Fibroblast of lung (primary cell): ENCODE results near the gene LGALS8. TPM values are rescaled to one million over a fixed set of nuclear protein-coding genes. Genes with fewer than 3 reads are reported as not detected.

ENCODE experiments used
- DNase-seq, 2 donors: peaks; one replicate each; pipeline versions ENCODE4 v3.0.0 to v3.0.0-alpha.2; 2010; ENCODE audit warnings: low read depth in 2 of 2
- H2AFZ ChIP-seq: 2 replicates; pipeline ENCODE4 v1.5.1; 2012; ENCODE audit warnings: low read length, control low read depth, inconsistent platforms
- H3K27ac ChIP-seq: 2 replicates; pipeline ENCODE4 v1.5.1; 2011; ENCODE audit warnings: low read length, control low read depth; ENCODE audit not compliant: insufficient read depth
- H3K27me3 ChIP-seq: 2 replicates; pipeline ENCODE4 v1.5.1; 2011; ENCODE audit warnings: mild to moderate bottlenecking, low read length; ENCODE audit not compliant: control insufficient read depth, insufficient read depth
- H3K36me3 ChIP-seq: 2 replicates; pipeline ENCODE4 v1.5.1; 2011; ENCODE audit warnings: low read length; ENCODE audit not compliant: control insufficient read depth, insufficient read depth
- H3K4me1 ChIP-seq: 2 replicates; pipeline ENCODE4 v1.5.1; 2011; ENCODE audit warnings: low read length; ENCODE audit not compliant: control insufficient read depth, insufficient read depth; ENCODE audit errors: extremely low read depth
- H3K4me2 ChIP-seq: 2 replicates; pipeline ENCODE4 v1.5.1; 2011; ENCODE audit warnings: low read length, control low read depth; ENCODE audit not compliant: insufficient read depth; ENCODE audit errors: extremely low read depth
- H3K4me3 ChIP-seq, 4 experiments: fragments of 200-600 bp in 1 of 4; sonication (generic) in 1 of 4; replicated peaks in 1 of 4; 2 replicates each; pipeline ENCODE4 v1.5.1; 2011 to 2016; ENCODE audit warnings: low read length in 4 of 4, low read depth in 3 of 4, mild to moderate bottlenecking in 3 of 4, control low read depth in 2 of 4, inconsistent platforms in 1 of 4, mixed read lengths in 1 of 4; ENCODE audit not compliant: insufficient read depth in 1 of 4; ENCODE audit errors: control extremely low read depth in 1 of 4
- H3K79me2 ChIP-seq: 2 replicates; pipeline ENCODE4 v1.5.1; 2012; ENCODE audit warnings: mild to moderate bottlenecking, low read length, inconsistent platforms; ENCODE audit not compliant: control insufficient read depth, insufficient read depth
- H3K9ac ChIP-seq: 2 replicates; pipeline ENCODE4 v1.5.1; 2011; ENCODE audit warnings: mild to moderate bottlenecking, low read length, control low read depth; ENCODE audit not compliant: insufficient read depth
- H3K9me3 ChIP-seq: 2 replicates; pipeline ENCODE4 v1.5.1; 2012; ENCODE audit warnings: low read depth, low read length; ENCODE audit not compliant: control insufficient read depth, insufficient read depth
- H4K20me1 ChIP-seq: 2 replicates; pipeline ENCODE4 v1.5.1; 2011; ENCODE audit warnings: low read length; ENCODE audit not compliant: control insufficient read depth, insufficient read depth; ENCODE audit errors: extremely low read depth
- EZH2 ChIP-seq: IDR thresholded peaks from 2 replicates; pipeline ENCODE4 v1.5.1; 2012; ENCODE audit warnings: low read length, control low read depth, mild to moderate bottlenecking; ENCODE audit errors: missing control alignments
- polyA minus RNA-seq: library from RNA; depleted of rRNA, polyadenylated mRNA; stranded (reverse); fragments of >200 nt; gene quantifications from 2 replicates; pipeline ENCODE4 v1.2.3, GENCODE V29; 2011; ENCODE audit warnings: low replicate concordance
- polyA plus RNA-seq, 2 donors: library from polyadenylated mRNA; depleted of rRNA in 1 of 2; stranded (reverse) in 1 of 2; unstranded in 1 of 2; fragments of >200 nt; gene quantifications; 2 replicates each; pipeline ENCODE4 v1.2.1, GENCODE V29; 2011 to 2012; ENCODE audit warnings: missing spikeins in 1 of 2
- total RNA-seq: library from RNA; depleted of rRNA; stranded (reverse); fragments of >200 nt; gene quantifications from 2 replicates; pipeline ENCODE4 v1.2.1, GENCODE V29; 2014
- TF ChIP-seq, protein P1 (sequence below), 2 donors: IDR thresholded peaks in 1 of 2; conservative IDR thresholded peaks in 1 of 2; 1 replicate in 1 of 2; 2 replicates in 1 of 2; pipeline ENCODE4 v1.5.1; 2011 to 2012; ENCODE audit warnings: low read length in 2 of 2, control low read depth in 1 of 2, inconsistent platforms in 1 of 2, low read depth in 1 of 2, mild to moderate bottlenecking in 1 of 2

Gene LGALS8
- total RNA-seq: 50.3 and 64.2 TPM in 2 replicates
- polyA plus RNA-seq: 46.0 and 53.1 TPM in 2 replicates
- polyA plus RNA-seq (2012): 32.1 and 39.0 TPM in 2 replicates
- polyA minus RNA-seq: 19.7 and 26.5 TPM in 2 replicates

DNA sequence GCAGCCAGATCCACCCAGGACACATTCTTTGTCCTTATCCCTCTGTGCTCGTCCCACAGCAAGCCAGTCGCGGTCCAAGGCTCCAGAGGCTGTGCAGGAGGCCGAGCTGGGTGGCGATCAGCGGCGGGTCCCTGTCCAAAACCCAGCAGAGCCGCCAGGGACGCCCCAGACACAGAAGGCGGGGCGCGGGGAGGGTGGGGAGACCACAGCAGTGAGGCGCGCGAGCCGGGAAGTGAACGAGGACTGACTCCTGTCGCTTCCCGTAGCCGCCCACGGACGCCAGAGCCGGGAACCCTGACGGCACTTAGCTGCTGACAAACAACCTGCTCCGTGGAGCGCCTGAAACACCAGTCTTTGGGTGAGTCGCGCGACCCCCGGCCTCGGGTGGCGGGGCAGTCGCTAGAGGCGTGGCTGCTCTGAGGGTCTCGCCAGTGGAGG, at the start of gene LGALS8:
LGALS8 (plus strand) TSS at position 279 of the 438 bp plus-strand sequence. CDS start 2,089 bp downstream, outside the sequence.
- peak; percentile 84 for DNase-seq
- H3K4me2 ChIP-seq: peak within 1 kb of the TSS; percentile 92

DNA sequence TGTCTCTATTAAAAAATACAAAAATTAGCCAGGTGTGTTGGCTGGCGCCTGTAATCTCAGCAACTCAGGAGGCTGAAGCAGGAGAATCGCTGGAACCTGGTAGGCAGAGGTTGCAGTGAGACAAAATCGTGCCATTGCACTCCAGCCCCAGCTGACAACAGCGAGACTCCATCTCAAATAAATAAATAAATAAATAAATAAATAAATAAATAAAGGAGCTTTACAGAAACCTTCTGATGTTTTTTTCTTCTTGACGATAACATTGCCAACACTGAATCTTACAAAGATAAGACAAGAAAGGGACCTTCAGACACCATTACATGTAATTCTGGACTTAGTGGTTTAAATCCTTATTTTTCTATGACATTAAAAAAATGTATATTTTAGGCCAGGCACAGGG, 47.8 kb upstream of the LGALS8 start:
- Histone ChIP-seq H3K9me3 (no peaks in the 10 kb centered on the region), H3K4me1 (no peaks in the 10 kb centered on the region)
- no peak for TF ChIP-seq EZH2
- TF ChIP-seq, protein P1, sequence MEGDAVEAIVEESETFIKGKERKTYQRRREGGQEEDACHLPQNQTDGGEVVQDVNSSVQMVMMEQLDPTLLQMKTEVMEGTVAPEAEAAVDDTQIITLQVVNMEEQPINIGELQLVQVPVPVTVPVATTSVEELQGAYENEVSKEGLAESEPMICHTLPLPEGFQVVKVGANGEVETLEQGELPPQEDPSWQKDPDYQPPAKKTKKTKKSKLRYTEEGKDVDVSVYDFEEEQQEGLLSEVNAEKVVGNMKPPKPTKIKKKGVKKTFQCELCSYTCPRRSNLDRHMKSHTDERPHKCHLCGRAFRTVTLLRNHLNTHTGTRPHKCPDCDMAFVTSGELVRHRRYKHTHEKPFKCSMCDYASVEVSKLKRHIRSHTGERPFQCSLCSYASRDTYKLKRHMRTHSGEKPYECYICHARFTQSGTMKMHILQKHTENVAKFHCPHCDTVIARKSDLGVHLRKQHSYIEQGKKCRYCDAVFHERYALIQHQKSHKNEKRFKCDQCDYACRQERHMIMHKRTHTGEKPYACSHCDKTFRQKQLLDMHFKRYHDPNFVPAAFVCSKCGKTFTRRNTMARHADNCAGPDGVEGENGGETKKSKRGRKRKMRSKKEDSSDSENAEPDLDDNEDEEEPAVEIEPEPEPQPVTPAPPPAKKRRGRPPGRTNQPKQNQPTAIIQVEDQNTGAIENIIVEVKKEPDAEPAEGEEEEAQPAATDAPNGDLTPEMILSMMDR (conservative IDR thresholded peaks at IDR 0.05 in 1 of 2, IDR thresholded peaks at IDR 0.05 in 1 of 2; ENCODE audit: low read depth in 1 of 2, low read length in 2 of 2): no peak

More for the DNA sequence above, at the start of gene LGALS8:
- Histone ChIP-seq H3K36me3 (no peaks in the 10 kb centered on the region), H3K4me3 (peak within 1 kb of the TSS; percentile 88 to 99 (median 94)), H3K27ac (peak within 1 kb of the TSS; percentile 93), H3K9ac (peak within 1 kb of the TSS; percentile 72), H3K27me3 (no peaks in the 10 kb centered on the region), H3K79me2 (peaks cover 13% of the 10 kb centered on the region), H2AFZ (peak within 1 kb of the TSS; percentile 94), H3K4me1 (no peaks in the 10 kb centered on the region), H4K20me1 (no peaks in the 10 kb centered on the region), H3K9me3 (no peaks in the 10 kb centered on the region)
- TF ChIP-seq, protein P1 (conservative IDR thresholded peaks at IDR 0.05 in 1 of 2, IDR thresholded peaks at IDR 0.05 in 1 of 2; ENCODE audit: low read depth in 1 of 2, low read length in 2 of 2): no peak
- no peak for TF ChIP-seq EZH2

GRCh38 chr1:236480758-236481436, 42.9 kb upstream of the LGALS8 start:
- Histone ChIP-seq H3K36me3 (no peaks in the 10 kb centered on the region), H3K79me2 (no peaks in the 10 kb centered on the region), H3K9ac (no peak overlapping the region), H3K27ac (no peak overlapping the region), H2AFZ (no peak overlapping the region), H3K4me3 (no peak overlapping the region), H4K20me1 (no peaks in the 10 kb centered on the region), H3K27me3 (no peaks in the 10 kb centered on the region), H3K4me2 (no peak overlapping the region), H3K4me1 (no peaks in the 10 kb centered on the region), H3K9me3 (no peaks in the 10 kb centered on the region)
- TF ChIP-seq, protein P1 (conservative IDR thresholded peaks at IDR 0.05 in 1 of 2, IDR thresholded peaks at IDR 0.05 in 1 of 2; ENCODE audit: low read depth in 1 of 2, low read length in 2 of 2): no peak
- TF ChIP-seq EZH2: no peak
- DNase-seq: no peak

More for the DNA sequence above, 47.8 kb upstream of the LGALS8 start:
- Histone ChIP-seq H3K9ac (no peak overlapping the region), H3K27ac (no peak overlapping the region), H3K4me3 (no peak overlapping the region), H3K36me3 (no peaks in the 10 kb centered on the region), H3K4me2 (no peak overlapping the region), H3K27me3 (no peaks in the 10 kb centered on the region), H2AFZ (no peak overlapping the region), H4K20me1 (no peaks in the 10 kb centered on the region), H3K79me2 (no peaks in the 10 kb centered on the region)
- DNase-seq: no peak
